GM12801 (cell line): ENCODE measurements around the gene ITGBL1.

Experiments used
- TF ChIP-seq, protein P1 (sequence below): IDR thresholded peaks from one replicate; pipeline ENCODE4 v1.5.1; 2011; ENCODE audit warnings: control low read depth; ENCODE audit not compliant: insufficient read length; ENCODE audit errors: extremely low read depth

ITGBL1 gene

GRCh38 chr13:101621099-101621498, 168.6 kb downstream of the ITGBL1 start:
- TF ChIP-seq, protein P1, sequence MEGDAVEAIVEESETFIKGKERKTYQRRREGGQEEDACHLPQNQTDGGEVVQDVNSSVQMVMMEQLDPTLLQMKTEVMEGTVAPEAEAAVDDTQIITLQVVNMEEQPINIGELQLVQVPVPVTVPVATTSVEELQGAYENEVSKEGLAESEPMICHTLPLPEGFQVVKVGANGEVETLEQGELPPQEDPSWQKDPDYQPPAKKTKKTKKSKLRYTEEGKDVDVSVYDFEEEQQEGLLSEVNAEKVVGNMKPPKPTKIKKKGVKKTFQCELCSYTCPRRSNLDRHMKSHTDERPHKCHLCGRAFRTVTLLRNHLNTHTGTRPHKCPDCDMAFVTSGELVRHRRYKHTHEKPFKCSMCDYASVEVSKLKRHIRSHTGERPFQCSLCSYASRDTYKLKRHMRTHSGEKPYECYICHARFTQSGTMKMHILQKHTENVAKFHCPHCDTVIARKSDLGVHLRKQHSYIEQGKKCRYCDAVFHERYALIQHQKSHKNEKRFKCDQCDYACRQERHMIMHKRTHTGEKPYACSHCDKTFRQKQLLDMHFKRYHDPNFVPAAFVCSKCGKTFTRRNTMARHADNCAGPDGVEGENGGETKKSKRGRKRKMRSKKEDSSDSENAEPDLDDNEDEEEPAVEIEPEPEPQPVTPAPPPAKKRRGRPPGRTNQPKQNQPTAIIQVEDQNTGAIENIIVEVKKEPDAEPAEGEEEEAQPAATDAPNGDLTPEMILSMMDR = no peak

DNA sequence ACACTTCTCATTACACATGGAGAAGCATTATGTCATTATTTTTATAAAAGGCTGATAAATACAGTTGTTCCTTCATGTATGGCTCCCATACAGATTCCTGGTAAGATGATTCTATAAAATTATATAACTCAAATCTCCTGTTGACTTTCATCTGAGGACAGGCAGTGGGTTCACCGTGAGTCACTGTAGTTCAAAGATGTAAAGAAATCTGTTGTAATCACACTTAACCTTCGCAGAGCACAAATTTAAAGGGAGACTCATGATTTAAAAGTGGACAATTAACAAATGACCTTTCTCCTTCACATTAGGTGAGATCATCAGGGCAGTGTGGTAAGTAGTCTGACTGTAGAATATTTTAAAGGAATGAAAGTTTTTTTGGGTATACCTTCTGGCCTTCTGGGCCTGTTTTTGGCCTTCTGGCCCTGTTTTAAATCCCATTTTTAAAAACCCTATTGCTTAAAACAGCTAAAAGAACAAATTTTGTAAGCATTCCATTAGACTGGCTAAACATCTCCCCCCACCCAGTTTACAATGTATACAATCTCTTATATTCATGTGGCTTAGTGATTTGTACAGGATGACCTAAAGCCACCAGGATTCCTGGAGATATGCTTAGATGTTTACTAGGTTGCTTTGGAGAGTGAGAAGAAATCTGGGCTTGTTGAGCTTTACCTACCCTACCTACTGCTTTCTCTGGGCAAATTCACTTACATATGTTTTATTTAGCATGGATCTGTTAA, 171.2 kb downstream of the ITGBL1 start:
- TF ChIP-seq, protein P1 = no peak

DNA sequence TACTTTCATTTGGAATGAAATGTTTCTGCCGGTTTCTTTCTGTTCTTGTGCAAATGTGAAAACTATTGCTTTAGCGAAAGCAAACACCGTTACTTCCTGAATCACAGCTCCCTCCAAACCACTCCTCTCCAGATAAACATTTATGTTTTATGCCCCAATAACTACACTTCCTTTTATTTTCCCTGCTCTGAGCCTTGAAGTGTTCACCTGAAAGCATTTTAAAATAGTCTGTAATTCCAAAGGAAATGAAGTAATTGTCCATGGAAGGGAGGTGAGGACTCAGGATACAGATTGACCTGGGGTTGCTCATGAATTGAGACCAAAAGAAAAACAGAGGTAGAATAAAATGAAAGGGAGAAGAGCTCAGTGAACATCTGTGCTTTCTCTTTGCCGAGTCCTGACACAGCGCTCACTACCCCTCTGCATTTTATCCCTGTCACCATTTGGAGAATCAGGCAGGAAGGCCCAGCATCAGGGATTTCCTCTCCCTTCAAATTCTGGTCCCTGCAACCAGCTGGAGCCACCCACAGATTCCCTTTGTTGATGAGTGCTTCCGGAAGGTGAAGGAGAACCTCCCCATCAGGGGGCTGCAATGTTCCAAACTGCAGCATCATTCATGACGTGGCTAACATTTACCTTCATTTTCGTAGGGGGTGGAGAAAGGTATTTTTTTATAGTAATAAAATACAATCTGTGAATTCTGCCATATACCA, 171.9 kb downstream of the ITGBL1 start:
- TF ChIP-seq, protein P1 = no peak

GRCh38 chr13:101624981-101625380, 172.5 kb downstream of the ITGBL1 start:
- TF ChIP-seq, protein P1 = no peak

DNA sequence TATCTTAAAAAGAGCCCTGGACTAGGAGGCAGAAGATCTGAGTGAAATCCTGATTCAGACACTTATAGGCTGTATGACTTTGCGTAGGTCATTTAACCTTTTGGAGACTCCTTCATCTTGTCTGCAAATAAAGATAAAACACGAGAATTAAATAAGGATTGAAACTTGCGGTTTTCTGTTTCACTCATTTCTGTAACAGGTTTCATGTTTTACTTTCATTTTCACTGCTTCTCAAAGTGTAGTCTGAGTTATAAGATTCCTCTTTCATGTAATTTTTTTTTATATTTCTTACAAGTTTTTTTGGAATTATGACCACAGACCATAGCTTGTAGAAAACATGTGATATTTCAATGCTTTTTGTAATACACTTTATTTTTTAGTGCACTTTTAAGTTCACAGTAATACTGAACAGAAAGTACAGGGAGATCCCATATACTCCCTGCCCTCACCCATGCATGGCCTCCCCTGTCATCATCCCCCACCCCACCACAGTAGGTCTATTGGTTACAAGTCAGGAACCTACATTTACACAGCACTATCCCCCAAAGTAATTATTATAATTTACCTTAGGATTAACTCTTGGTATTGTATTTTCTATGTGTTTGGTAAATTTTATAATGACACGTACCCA, 174.6 kb downstream of the ITGBL1 start:
- TF ChIP-seq, protein P1 = no peak

DNA sequence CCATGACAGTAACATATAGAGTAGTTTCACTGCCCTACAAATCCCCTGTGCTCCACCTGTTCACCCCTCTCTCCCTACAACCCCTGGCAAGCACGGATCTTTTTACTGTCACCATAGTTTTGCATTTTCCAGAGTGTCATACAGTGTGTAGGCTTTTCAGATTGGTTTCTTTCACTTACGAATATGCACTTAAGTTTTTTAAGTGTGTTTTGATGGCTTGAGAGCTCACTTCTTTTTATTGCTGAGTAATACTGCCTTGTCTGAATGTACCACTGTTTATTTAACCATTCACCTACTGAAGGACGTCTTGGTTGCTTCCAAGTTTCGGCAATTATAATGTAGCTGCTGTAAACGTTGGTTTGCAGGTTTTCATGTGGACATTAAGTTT, 175.1 kb downstream of the ITGBL1 start:
- TF ChIP-seq, protein P1 = no peak

DNA sequence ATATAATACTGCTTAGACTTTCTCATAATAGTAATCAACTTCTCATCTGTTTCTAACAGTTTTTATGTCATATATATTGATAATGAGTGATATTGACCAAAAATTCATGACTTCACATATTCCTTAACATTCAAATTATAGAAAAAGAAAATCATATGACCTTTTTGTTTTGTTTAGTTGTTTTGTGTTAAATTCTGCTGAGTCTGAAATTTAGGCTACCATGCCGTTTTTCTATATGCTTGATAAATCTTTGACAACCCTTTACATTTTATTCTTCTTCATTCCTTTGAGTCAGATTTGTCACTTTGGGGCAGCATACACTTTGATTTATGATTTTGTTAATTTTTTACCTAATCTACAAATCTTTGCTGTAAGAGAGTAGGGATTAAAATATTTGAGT, 176.4 kb downstream of the ITGBL1 start:
- TF ChIP-seq, protein P1 = no peak
